DND-41 (cell line): ENCODE measurements around the gene OR9A2.

ENCODE experiments used
- ATAC-seq: fragments of 200-7000 bp; cut with Tn5 transposase; 3 replicates; pipeline ENCODE4 v1.9.1; 2021; ENCODE audit warnings: low read depth; ENCODE audit not compliant: insufficient read depth
- DNase-seq: peaks from one replicate; pipeline ENCODE4 v3.0.0-alpha.2; 2020
- H2AFZ ChIP-seq: 2 replicates; pipeline ENCODE4 v1.6.0; 2012; ENCODE audit warnings: low read depth, low read length
- H3K27ac ChIP-seq: 2 replicates; pipeline ENCODE4 v1.5.1; 2012; ENCODE audit warnings: low read length, inconsistent platforms
- H3K27me3 ChIP-seq: fragments of 200-600 bp; sonication (generic); 2 replicates; pipeline ENCODE4 v1.6.0; 2012; ENCODE audit warnings: low read length, mild to moderate bottlenecking, inconsistent platforms; ENCODE audit not compliant: insufficient read depth, poor library complexity
- H3K36me3 ChIP-seq: 2 replicates; pipeline ENCODE4 v1.5.1; 2012; ENCODE audit warnings: low read length, inconsistent platforms; ENCODE audit not compliant: insufficient read depth
- H3K4me1 ChIP-seq: 2 replicates; pipeline ENCODE4 v1.5.1; 2012; ENCODE audit warnings: mild to moderate bottlenecking, low read length; ENCODE audit not compliant: insufficient read depth
- H3K4me2 ChIP-seq: 2 replicates; pipeline ENCODE4 v1.6.0; 2012; ENCODE audit warnings: mild to moderate bottlenecking, moderate library complexity, low read length, inconsistent platforms; ENCODE audit not compliant: insufficient read depth
- H3K4me3 ChIP-seq, 2 experiments: fragments of 200-600 bp in 1 of 2; shearing (Covaris generic) in 1 of 2; 2 replicates each; pipeline ENCODE4 v1.5.1; 2012 to 2016; ENCODE audit warnings: inconsistent platforms in 2 of 2, low read length in 2 of 2, mild to moderate bottlenecking in 2 of 2, low read depth in 1 of 2, moderate library complexity in 1 of 2
- H3K79me2 ChIP-seq: 2 replicates; pipeline ENCODE4 v1.6.0; 2012; ENCODE audit warnings: low read length, inconsistent platforms; ENCODE audit not compliant: insufficient read depth
- H3K9ac ChIP-seq: 2 replicates; pipeline ENCODE4 v1.6.0; 2012; ENCODE audit warnings: low read depth, mild to moderate bottlenecking, inconsistent platforms, low read length, moderate library complexity
- H3K9me3 ChIP-seq: 2 replicates; pipeline ENCODE4 v1.5.1; 2012; ENCODE audit warnings: low read length, moderate library complexity, mild to moderate bottlenecking, inconsistent platforms; ENCODE audit not compliant: insufficient read depth, severe bottlenecking
- H4K20me1 ChIP-seq: 2 replicates; pipeline ENCODE4 v1.6.0; 2012; ENCODE audit warnings: low read length; ENCODE audit not compliant: insufficient read depth
- EZH2 ChIP-seq: IDR thresholded peaks from 3 replicates; pipeline ENCODE4 v1.6.1; 2012; ENCODE audit warnings: borderline replicate concordance, low read depth, mild to moderate bottlenecking, moderate library complexity, low read length, inconsistent platforms; ENCODE audit not compliant: severe bottlenecking
- TF ChIP-seq, protein P1 (sequence below): IDR thresholded peaks from 2 replicates; pipeline ENCODE4 v1.5.1; 2012; ENCODE audit warnings: borderline replicate concordance, low read length, moderate library complexity, mild to moderate bottlenecking; ENCODE audit not compliant: poor library complexity, severe bottlenecking; ENCODE audit errors: extremely low read depth

The OR9A2 gene

DNA sequence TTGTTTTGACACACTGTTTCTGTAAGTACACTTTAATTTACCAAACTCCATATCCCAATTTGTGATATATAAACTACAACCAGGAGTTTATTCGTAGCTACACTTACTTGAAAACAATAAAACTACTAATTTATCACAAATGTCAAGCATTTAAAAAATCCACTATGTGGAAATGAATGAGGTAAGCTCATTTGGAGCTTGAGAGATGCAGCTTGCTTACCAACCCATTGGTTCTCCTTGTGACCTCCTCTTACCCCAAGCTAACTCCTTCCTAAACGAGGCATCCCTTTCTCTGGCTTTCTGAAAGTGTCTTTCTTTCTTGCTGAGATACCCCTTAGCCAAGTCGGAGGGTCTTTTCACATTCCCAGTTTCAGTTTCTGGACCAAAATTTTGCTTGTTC lies 27.7 kb upstream of the OR9A2 start:
- Histone ChIP-seq H3K27me3 (no peaks in the 10 kb centered on the region), H3K79me2 (no peaks in the 10 kb centered on the region), H3K9ac (no peak overlapping the region), H3K4me2 (no peak overlapping the region), H4K20me1 (no peaks in the 10 kb centered on the region), H3K4me1 (no peaks in the 10 kb centered on the region), H3K4me3 (no peak overlapping the region), H2AFZ (no peak overlapping the region), H3K9me3 (no peaks in the 10 kb centered on the region), H3K36me3 (no peaks in the 10 kb centered on the region), H3K27ac (no peak overlapping the region)
- no peak for ATAC-seq
- DNase-seq: no peak
- TF ChIP-seq EZH2: no peak
- TF ChIP-seq, protein P1, sequence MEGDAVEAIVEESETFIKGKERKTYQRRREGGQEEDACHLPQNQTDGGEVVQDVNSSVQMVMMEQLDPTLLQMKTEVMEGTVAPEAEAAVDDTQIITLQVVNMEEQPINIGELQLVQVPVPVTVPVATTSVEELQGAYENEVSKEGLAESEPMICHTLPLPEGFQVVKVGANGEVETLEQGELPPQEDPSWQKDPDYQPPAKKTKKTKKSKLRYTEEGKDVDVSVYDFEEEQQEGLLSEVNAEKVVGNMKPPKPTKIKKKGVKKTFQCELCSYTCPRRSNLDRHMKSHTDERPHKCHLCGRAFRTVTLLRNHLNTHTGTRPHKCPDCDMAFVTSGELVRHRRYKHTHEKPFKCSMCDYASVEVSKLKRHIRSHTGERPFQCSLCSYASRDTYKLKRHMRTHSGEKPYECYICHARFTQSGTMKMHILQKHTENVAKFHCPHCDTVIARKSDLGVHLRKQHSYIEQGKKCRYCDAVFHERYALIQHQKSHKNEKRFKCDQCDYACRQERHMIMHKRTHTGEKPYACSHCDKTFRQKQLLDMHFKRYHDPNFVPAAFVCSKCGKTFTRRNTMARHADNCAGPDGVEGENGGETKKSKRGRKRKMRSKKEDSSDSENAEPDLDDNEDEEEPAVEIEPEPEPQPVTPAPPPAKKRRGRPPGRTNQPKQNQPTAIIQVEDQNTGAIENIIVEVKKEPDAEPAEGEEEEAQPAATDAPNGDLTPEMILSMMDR: no peak

DNA sequence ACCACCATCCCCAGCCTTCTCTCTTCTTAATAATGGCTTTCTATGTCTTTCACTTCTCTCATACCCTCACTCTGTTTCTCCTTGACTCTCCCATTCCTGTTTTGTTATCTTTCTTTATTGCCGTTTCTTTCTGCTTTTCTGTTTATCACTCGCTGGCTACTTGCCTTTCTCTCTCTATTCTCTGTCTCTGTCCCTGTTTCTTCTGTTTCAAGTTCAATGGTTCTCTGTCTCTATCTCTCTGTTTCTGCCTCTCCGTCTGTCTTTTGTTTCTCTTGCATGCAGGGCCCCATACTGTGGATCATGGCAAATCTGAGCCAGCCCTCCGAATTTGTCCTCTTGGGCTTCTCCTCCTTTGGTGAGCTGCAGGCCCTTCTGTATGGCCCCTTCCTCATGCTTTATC lies 25.1 kb upstream of the OR9A2 start, which contains the start of gene OR6V1:
Gene OR6V1 (plus strand): TSS at position 301 of the 400 bp plus-strand sequence. CDS start 0 bp downstream, at position 301.
- Histone ChIP-seq H3K4me2 (no peak within 1 kb of the TSS), H3K9ac (no peak within 1 kb of the TSS), H3K4me1 (no peaks in the 10 kb centered on the region), H3K4me3 (no peak within 1 kb of the TSS), H4K20me1 (no peaks in the 10 kb centered on the region), H3K36me3 (no peaks in the 10 kb centered on the region), H3K27me3 (no peaks in the 10 kb centered on the region), H2AFZ (no peak within 1 kb of the TSS), H3K79me2 (no peaks in the 10 kb centered on the region), H3K27ac (no peak within 1 kb of the TSS), H3K9me3 (no peaks in the 10 kb centered on the region)
- no peak for DNase-seq
- ATAC-seq: no peak
- no peak for TF ChIP-seq EZH2
- TF ChIP-seq, protein P1: no peak

DNA sequence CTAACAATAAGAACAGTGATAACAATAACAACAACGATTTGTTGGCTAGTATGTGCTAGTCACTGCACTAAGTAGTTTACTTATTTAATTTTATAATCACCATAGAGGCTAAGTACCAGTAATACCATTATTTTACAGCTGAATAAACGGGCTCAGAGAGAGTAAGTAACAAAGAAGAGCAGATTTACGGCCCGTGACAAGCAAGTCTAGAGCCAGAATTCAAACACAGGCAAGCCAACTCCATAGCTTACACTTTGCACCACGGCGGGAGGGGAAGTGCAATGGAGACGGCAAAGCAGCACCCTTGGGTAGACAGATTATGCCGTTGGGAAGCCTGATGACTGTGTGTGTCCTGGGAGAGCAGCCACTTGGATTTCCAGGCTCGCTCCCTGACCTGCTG lies 24.0 kb upstream of the OR9A2 start:
- Histone ChIP-seq H3K27me3 (no peaks in the 10 kb centered on the region), H3K79me2 (no peaks in the 10 kb centered on the region), H2AFZ (no peak overlapping the region), H3K4me2 (no peak overlapping the region), H3K9ac (no peak overlapping the region), H3K4me1 (no peaks in the 10 kb centered on the region), H3K4me3 (no peak overlapping the region), H3K27ac (no peak overlapping the region), H3K9me3 (no peaks in the 10 kb centered on the region), H4K20me1 (no peaks in the 10 kb centered on the region), H3K36me3 (no peaks in the 10 kb centered on the region)
- no peak for DNase-seq
- TF ChIP-seq EZH2: no peak
- TF ChIP-seq, protein P1: no peak
- no peak for ATAC-seq

DNA sequence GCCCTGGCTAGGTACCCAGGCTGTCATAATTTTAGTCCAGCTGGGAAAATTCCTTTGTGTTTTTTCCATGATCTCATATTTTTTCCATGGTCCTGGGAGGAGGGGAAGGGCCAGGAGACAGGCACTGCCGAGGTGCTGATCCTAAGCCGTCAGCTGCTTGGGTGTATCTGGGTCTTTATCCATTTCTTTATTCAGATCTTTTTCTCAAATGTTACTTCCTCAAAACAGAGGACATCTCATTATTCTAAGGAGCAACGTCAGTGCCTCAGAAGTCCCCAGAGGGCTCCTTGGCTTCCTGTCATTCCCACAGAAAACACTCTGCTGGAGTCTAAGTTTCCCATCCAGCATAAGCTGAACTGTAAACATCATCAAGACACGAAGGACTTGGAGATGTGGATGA lies 22.4 kb upstream of the OR9A2 start:
- no peaks in the 10 kb centered on the region for H3K36me3 ChIP-seq
- H3K4me3 ChIP-seq: no peak overlapping the region
- H2AFZ ChIP-seq: no peak overlapping the region
- H3K27me3 ChIP-seq: no peaks in the 10 kb centered on the region
- no peaks in the 10 kb centered on the region for H4K20me1 ChIP-seq
- H3K9ac ChIP-seq: no peak overlapping the region
- no peaks in the 10 kb centered on the region for H3K9me3 ChIP-seq
- TF ChIP-seq, protein P1: no peak
- no peak for TF ChIP-seq EZH2
- DNase-seq: no peak
- no peak overlapping the region for H3K27ac ChIP-seq
- ATAC-seq: no peak
- no peaks in the 10 kb centered on the region for H3K79me2 ChIP-seq
- no peak overlapping the region for H3K4me2 ChIP-seq
- H3K4me1 ChIP-seq: no peaks in the 10 kb centered on the region
